Gastrocnemius medialis (tissue), 4 donors: ENCODE results near the gene CCNB2. TPM values are rescaled to one million over a fixed set of nuclear protein-coding genes. Genes with fewer than 3 reads are reported as not detected.

ENCODE experiments used
- ATAC-seq, 2 donors: fragments of 150-250 bp; one replicate each; pipeline ENCODE4 v1.9.1; 2016
- DNase-seq, 2 donors: peaks; one replicate each; pipeline ENCODE4 v3.0.0-alpha.2; 2019
- H3K27ac ChIP-seq, 4 donors: fragments of 200-600 bp; sonication (generic); 1 replicate in 1 of 4; 2 replicates in 3 of 4; pipeline ENCODE4 v1.5.1; 2016 to 2018; ENCODE audit warnings: mild to moderate bottlenecking in 2 of 4, moderate library complexity in 1 of 4
- H3K27me3 ChIP-seq, 3 donors: fragments of 200-600 bp; sonication (generic) in 2 of 3; 1 replicate in 1 of 3; 2 replicates in 2 of 3; pipeline versions ENCODE4 v1.5.1 to v1.6.0; 2016 to 2019; ENCODE audit warnings: mild to moderate bottlenecking in 1 of 3, moderate library complexity in 1 of 3
- H3K36me3 ChIP-seq, 2 donors: fragments of 200-600 bp; sonication (generic) in 1 of 2; one replicate each; pipeline ENCODE4 v1.5.1; 2017 to 2018
- H3K4me1 ChIP-seq, 2 donors: fragments of 200-600 bp; sonication (generic) in 1 of 2; one replicate each; pipeline ENCODE4 v1.5.1; 2016 to 2017; ENCODE audit warnings: mild to moderate bottlenecking in 2 of 2
- H3K4me3 ChIP-seq, 4 donors: fragments of 200-600 bp; sonication (generic) in 3 of 4; 1 replicate in 1 of 4; 2 replicates in 3 of 4; pipeline ENCODE4 v1.5.1; 2016 to 2019; ENCODE audit warnings: mild to moderate bottlenecking in 2 of 4
- H3K9me3 ChIP-seq, 3 donors: fragments of 200-600 bp; sonication (generic) in 2 of 3; 1 replicate in 1 of 3; 2 replicates in 2 of 3; pipeline ENCODE4 v1.5.1; 2016 to 2019
- CTCF ChIP-seq, 5 experiments: fragments of 450-650 bp in 3 of 5; fragments of 200-600 bp in 2 of 5; sonication (generic) in 2 of 5; IDR thresholded peaks in 4 of 5; conservative IDR thresholded peaks in 1 of 5; 1 replicate in 4 of 5; 2 replicates in 1 of 5; pipeline ENCODE4 v1.5.1; 2016 to 2019; ENCODE audit warnings: antibody characterized with exemption in 5 of 5, mild to moderate bottlenecking in 3 of 5, moderate library complexity in 3 of 5
- POLR2A ChIP-seq, 2 donors: fragments of 450-650 bp; IDR thresholded peaks; one replicate each; pipeline ENCODE4 v1.6.1; 2017; ENCODE audit warnings: antibody characterized with exemption in 2 of 2, mild to moderate bottlenecking in 2 of 2, moderate library complexity in 2 of 2
- in situ Hi-C, 4 donors: fragments of 200-750 bp; cut with MboI; loops; one replicate each; pipeline versions ENCODE4 v1.15.0 to v1.8.0; 2017; ENCODE audit warnings: low sequenced_read_pairs in 4 of 4
- intact Hi-C: fragments of 100-400 bp; cut with DNase I; formaldehyde crosslinking; loops from one replicate; pipeline ENCODE4 v1.15.1; 2023; ENCODE audit warnings: low total_unique reads
- total RNA-seq, 4 donors: library from RNA; depleted of rRNA; stranded (reverse); fragments of >200 nt; gene quantifications; one replicate each; pipeline versions ENCODE4 v1.1.0 to v1.2.3, GENCODE V29; 2016

CCNB2 gene
- total RNA-seq, 4 donors from 2014 or later = 0.33 to 0.62 TPM; not detected in 2

GRCh38 chr15:59133929-59134427 is 29.0 kb downstream of the CCNB2 start:
- no peak for DNase-seq
- in situ Hi-C loops = no loop called here
- no peak for TF ChIP-seq POLR2A (IDR thresholded peaks at IDR 0.05)
- no peak for TF ChIP-seq CTCF (IDR thresholded peaks at IDR 0.05 in 4 of 5, conservative IDR thresholded peaks at IDR 0.05 in 1 of 5)
- intact Hi-C loops = no loop called here
- Histone ChIP-seq H3K36me3 (peaks cover 0 to 39% of the 10 kb centered on the region in 2 donors), H3K27me3 (no peaks in the 10 kb centered on the region), H3K4me3 (no peak overlapping the region), H3K4me1 (no peaks in the 10 kb centered on the region), H3K9me3 (no peaks in the 10 kb centered on the region), H3K27ac (no peak overlapping the region)
- ATAC-seq = no peak

- intact Hi-C loops (no loop called here), in situ Hi-C loops (no loop called here)
- Histone ChIP-seq H3K9me3 (no peaks in the 10 kb centered on the region), H3K27ac (no peak overlapping the region), H3K27me3 (no peaks in the 10 kb centered on the region), H3K4me3 (no peak overlapping the region), H3K36me3 (peaks cover 0 to 39% of the 10 kb centered on the region in 2 donors), H3K4me1 (no peaks in the 10 kb centered on the region)
- DNase-seq (no peak), ATAC-seq (no peak)
- no peak for TF ChIP-seq CTCF (IDR thresholded peaks at IDR 0.05 in 4 of 5, conservative IDR thresholded peaks at IDR 0.05 in 1 of 5)
- no peak for TF ChIP-seq POLR2A (IDR thresholded peaks at IDR 0.05)
Observed at GRCh38 chr15:59137566-59137965, 32.6 kb downstream of the CCNB2 start.

- ATAC-seq (no peak), DNase-seq (no peak)
- in situ Hi-C loops (no loop called here), intact Hi-C loops (no loop called here)
- TF ChIP-seq CTCF (IDR thresholded peaks at IDR 0.05 in 4 of 5, conservative IDR thresholded peaks at IDR 0.05 in 1 of 5) (peak; percentile 12 to 50 (median 23)), POLR2A (IDR thresholded peaks at IDR 0.05) (no peak)
- no peak overlapping the region for H3K4me3 ChIP-seq
- no peaks in the 10 kb centered on the region for H3K9me3 ChIP-seq
- no peak overlapping the region for H3K27ac ChIP-seq
- no peaks in the 10 kb centered on the region for H3K4me1 ChIP-seq
- H3K27me3 ChIP-seq = no peaks in the 10 kb centered on the region
- H3K36me3 ChIP-seq = peaks cover 0 to 39% of the 10 kb centered on the region in 2 donors
Observed at GRCh38 chr15:59138243-59138642, 33.3 kb downstream of the CCNB2 start.

GRCh38 chr15:59140422-59141226 is 35.7 kb downstream of the CCNB2 start:
- peaks cover 0 to 24% of the 10 kb centered on the region in 2 donors for H3K36me3 ChIP-seq
- H3K9me3 ChIP-seq = no peaks in the 10 kb centered on the region
- H3K4me3 ChIP-seq = no peak overlapping the region
- in situ Hi-C loops (no loop called here), intact Hi-C loops (no loop called here)
- DNase-seq = no peak
- no peak for ATAC-seq
- H3K4me1 ChIP-seq = no peaks in the 10 kb centered on the region
- TF ChIP-seq CTCF (IDR thresholded peaks at IDR 0.05 in 4 of 5, conservative IDR thresholded peaks at IDR 0.05 in 1 of 5) = no peak
- TF ChIP-seq POLR2A (IDR thresholded peaks at IDR 0.05) = no peak
- no peaks in the 10 kb centered on the region for H3K27me3 ChIP-seq
- H3K27ac ChIP-seq = no peak overlapping the region
